HepG2 (cell line): ENCODE data around the gene CHST14. TPM values are rescaled to one million over a fixed set of nuclear protein-coding genes. Genes with fewer than 3 reads are reported as not detected.

Experiments used
- CBX5 ChIP-seq: sonication (generic); formaldehyde crosslinking; IDR thresholded peaks from 2 replicates; pipeline ENCODE4 v1.4.0; 2020; ENCODE audit warnings: missing genetic modification reagents, borderline replicate concordance
- HOXA7 ChIP-seq: sonication (generic); formaldehyde crosslinking; IDR thresholded peaks from 2 replicates; pipeline ENCODE4 v1.8.1; 2022; ENCODE audit warnings: mild to moderate bottlenecking, missing genetic modification reagents, moderate library complexity
- KDM3A ChIP-seq: IDR thresholded peaks from 2 replicates; pipeline ENCODE4 v1.6.1; 2018; ENCODE audit warnings: low read depth, missing compliant biosample characterization
- LCORL ChIP-seq, 2 experiments: fragments of 450-650 bp in 1 of 2; sonication (generic) in 1 of 2; formaldehyde crosslinking in 1 of 2; IDR thresholded peaks; 2 replicates each; pipeline versions ENCODE4 v1.5.0 to v1.6.1; 2017 to 2020; ENCODE audit warnings: antibody characterized with exemption in 1 of 2, missing genetic modification reagents in 1 of 2
- MTA1 ChIP-seq: sonication (generic); formaldehyde crosslinking; IDR thresholded peaks from 2 replicates; pipeline ENCODE4 v1.4.0; 2020; ENCODE audit warnings: missing genetic modification reagents, mild to moderate bottlenecking, borderline replicate concordance
- MYC ChIP-seq: sonication (generic); formaldehyde crosslinking; IDR thresholded peaks from 2 replicates; pipeline ENCODE4 v1.9.0; 2021; ENCODE audit warnings: missing genetic modification reagents, borderline replicate concordance
- SNAI1 ChIP-seq: sonication (generic); formaldehyde crosslinking; IDR thresholded peaks from 2 replicates; pipeline ENCODE4 v1.5.0; 2020; ENCODE audit warnings: mild to moderate bottlenecking, missing genetic modification reagents, borderline replicate concordance
- ZBTB7A ChIP-seq: sonication (generic); formaldehyde crosslinking; IDR thresholded peaks from 2 replicates; pipeline ENCODE4 v1.8.0; 2022; ENCODE audit warnings: mild to moderate bottlenecking, missing genetic modification reagents
- ZNF33A ChIP-seq: sonication (generic); formaldehyde crosslinking; IDR thresholded peaks from 2 replicates; pipeline ENCODE4 v1.5.1; 2020; ENCODE audit warnings: missing genetic modification reagents, mild to moderate bottlenecking, moderate library complexity, borderline replicate concordance
- ZNF441 ChIP-seq: sonication (generic); formaldehyde crosslinking; IDR thresholded peaks from 2 replicates; pipeline ENCODE4 v1.7.0; 2021; ENCODE audit warnings: missing genetic modification reagents, borderline replicate concordance
- ZNF530 ChIP-seq: sonication (generic); formaldehyde crosslinking; IDR thresholded peaks from 2 replicates; pipeline ENCODE4 v1.5.0; 2020; ENCODE audit warnings: low read depth, mild to moderate bottlenecking, missing genetic modification reagents
- ZNF549 ChIP-seq: sonication (generic); formaldehyde crosslinking; IDR thresholded peaks from 2 replicates; pipeline ENCODE4 v1.5.0; 2020; ENCODE audit warnings: missing genetic modification reagents
- ZNF577 ChIP-seq: sonication (generic); formaldehyde crosslinking; IDR thresholded peaks from 2 replicates; pipeline ENCODE4 v1.4.0; 2020; ENCODE audit warnings: mild to moderate bottlenecking, low read depth, missing genetic modification reagents, borderline replicate concordance
- polyA plus RNA-seq, 8 experiments: library from polyadenylated mRNA; depleted of rRNA in 3 of 8; stranded (reverse) in 7 of 8; unstranded in 1 of 8; fragments of >200 nt; fragmentation: Illumina TruSeq in 4 of 8; extraction: Trizol in 4 of 8; gene quantifications; 2 replicates each; pipeline versions ENCODE4 v1.2.1 to v1.2.3, GENCODE V29; 2011 to 2016; ENCODE audit warnings: low read depth in 4 of 8, missing spikeins in 1 of 8, mixed read lengths in 1 of 8; ENCODE audit not compliant: insufficient read depth in 1 of 8
- total RNA-seq, 5 experiments: library from RNA; depleted of rRNA; stranded (reverse); fragments of >200 nt; fragmentation: Illumina TruSeq; extraction: Trizol; gene quantifications; 2 replicates each; pipeline ENCODE4 v1.2.3, GENCODE V29; 2016; ENCODE audit warnings: low read depth in 1 of 5
- TF ChIP-seq, protein P1 (sequence below): sonication (generic); formaldehyde crosslinking; IDR thresholded peaks from 2 replicates; pipeline ENCODE4 v1.4.0; 2020; ENCODE audit warnings: missing genetic modification reagents
- TF ChIP-seq, protein P2 (sequence below): sonication (generic); formaldehyde crosslinking; conservative IDR thresholded peaks from 2 replicates; pipeline ENCODE4 v1.4.0; 2020; ENCODE audit warnings: mild to moderate bottlenecking, missing genetic modification reagents, moderate library complexity
- TF ChIP-seq, protein P3 (sequence below): sonication (generic); formaldehyde crosslinking; IDR thresholded peaks from 2 replicates; pipeline ENCODE4 v1.8.0; 2022; ENCODE audit warnings: missing genetic modification reagents, mild to moderate bottlenecking, borderline replicate concordance
- TF ChIP-seq, protein P4 (sequence below): sonication (generic); formaldehyde crosslinking; IDR thresholded peaks from 2 replicates; pipeline ENCODE4 v1.4.0; 2020; ENCODE audit warnings: mild to moderate bottlenecking, missing genetic modification reagents, borderline replicate concordance
- TF ChIP-seq, protein P5 (sequence below): sonication (generic); formaldehyde crosslinking; conservative IDR thresholded peaks from 2 replicates; pipeline ENCODE4 v1.8.0; 2022; ENCODE audit warnings: mild to moderate bottlenecking, moderate library complexity, missing genetic modification reagents
- TF ChIP-seq, protein P6 (sequence below): IDR thresholded peaks from 2 replicates; pipeline ENCODE4 v1.6.1; 2016

CHST14 gene
- total and polyA plus RNA-seq, 2 of the 13 experiments (the other 11 are each of a cell fraction or from before 2014, with no cell fraction given), result 8.9 to 12.4 TPM

DNA sequence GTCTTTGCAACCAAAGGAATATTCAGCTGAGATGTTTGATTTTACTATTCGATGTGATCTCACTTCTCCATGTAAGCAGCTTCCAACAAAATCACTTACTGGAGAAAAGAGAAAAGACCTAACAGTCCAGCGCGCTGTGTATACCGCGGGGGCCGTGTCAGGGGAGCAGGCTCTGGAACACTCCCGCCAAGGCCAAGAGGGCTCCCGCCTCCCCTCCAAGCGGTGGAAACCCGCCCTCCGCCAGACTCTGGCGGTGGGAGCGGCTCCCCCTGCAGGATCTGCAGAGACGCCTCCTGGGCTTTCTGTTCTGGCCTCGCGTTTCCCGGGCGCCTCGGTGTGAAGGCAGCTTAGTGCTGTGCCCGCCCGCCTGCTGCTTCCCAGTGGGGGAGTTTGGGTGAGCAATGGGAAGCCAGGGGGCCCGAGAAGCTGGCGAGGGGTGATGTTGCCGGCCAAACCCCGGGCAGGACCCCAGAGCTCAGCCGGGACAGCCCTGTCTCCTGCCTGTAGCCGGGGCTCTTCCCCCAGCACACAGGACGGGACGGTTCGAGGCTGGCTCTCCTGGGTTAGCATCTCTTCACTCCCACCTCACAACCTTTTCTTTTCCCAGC is 36.3 kb downstream of the CHST14 start (continued):
- TF ChIP-seq MYC (CRISPR knock-in tag), result peak; percentile 42; the same call in 1 of the 2 replicates
- TF ChIP-seq, protein P1, sequence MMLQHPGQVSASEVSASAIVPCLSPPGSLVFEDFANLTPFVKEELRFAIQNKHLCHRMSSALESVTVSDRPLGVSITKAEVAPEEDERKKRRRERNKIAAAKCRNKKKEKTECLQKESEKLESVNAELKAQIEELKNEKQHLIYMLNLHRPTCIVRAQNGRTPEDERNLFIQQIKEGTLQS (CRISPR knock-in tag), result no peak
- no peak for TF ChIP-seq LCORL (IDR thresholded peaks at IDR 0.05)
- TF ChIP-seq LCORL (CRISPR knock-in tag; IDR thresholded peaks at IDR 0.05), result peak; percentile 83
- TF ChIP-seq KDM3A (CRISPR knock-in tag), result no peak
- no peak for TF ChIP-seq CBX5
- TF ChIP-seq, protein P2, sequence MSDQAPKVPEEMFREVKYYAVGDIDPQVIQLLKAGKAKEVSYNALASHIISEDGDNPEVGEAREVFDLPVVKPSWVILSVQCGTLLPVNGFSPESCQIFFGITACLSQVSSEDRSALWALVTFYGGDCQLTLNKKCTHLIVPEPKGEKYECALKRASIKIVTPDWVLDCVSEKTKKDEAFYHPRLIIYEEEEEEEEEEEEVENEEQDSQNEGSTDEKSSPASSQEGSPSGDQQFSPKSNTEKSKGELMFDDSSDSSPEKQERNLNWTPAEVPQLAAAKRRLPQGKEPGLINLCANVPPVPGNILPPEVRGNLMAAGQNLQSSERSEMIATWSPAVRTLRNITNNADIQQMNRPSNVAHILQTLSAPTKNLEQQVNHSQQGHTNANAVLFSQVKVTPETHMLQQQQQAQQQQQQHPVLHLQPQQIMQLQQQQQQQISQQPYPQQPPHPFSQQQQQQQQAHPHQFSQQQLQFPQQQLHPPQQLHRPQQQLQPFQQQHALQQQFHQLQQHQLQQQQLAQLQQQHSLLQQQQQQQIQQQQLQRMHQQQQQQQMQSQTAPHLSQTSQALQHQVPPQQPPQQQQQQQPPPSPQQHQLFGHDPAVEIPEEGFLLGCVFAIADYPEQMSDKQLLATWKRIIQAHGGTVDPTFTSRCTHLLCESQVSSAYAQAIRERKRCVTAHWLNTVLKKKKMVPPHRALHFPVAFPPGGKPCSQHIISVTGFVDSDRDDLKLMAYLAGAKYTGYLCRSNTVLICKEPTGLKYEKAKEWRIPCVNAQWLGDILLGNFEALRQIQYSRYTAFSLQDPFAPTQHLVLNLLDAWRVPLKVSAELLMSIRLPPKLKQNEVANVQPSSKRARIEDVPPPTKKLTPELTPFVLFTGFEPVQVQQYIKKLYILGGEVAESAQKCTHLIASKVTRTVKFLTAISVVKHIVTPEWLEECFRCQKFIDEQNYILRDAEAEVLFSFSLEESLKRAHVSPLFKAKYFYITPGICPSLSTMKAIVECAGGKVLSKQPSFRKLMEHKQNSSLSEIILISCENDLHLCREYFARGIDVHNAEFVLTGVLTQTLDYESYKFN (CRISPR knock-in tag), result peak; percentile 41; the same call in 1 of the 2 replicates
- TF ChIP-seq ZBTB7A (CRISPR knock-in tag), result no peak
- TF ChIP-seq SNAI1, result no peak
- no peak for TF ChIP-seq HOXA7
- TF ChIP-seq, protein P3, sequence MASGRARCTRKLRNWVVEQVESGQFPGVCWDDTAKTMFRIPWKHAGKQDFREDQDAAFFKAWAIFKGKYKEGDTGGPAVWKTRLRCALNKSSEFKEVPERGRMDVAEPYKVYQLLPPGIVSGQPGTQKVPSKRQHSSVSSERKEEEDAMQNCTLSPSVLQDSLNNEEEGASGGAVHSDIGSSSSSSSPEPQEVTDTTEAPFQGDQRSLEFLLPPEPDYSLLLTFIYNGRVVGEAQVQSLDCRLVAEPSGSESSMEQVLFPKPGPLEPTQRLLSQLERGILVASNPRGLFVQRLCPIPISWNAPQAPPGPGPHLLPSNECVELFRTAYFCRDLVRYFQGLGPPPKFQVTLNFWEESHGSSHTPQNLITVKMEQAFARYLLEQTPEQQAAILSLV (CRISPR knock-in tag), result no peak
- TF ChIP-seq, protein P4, sequence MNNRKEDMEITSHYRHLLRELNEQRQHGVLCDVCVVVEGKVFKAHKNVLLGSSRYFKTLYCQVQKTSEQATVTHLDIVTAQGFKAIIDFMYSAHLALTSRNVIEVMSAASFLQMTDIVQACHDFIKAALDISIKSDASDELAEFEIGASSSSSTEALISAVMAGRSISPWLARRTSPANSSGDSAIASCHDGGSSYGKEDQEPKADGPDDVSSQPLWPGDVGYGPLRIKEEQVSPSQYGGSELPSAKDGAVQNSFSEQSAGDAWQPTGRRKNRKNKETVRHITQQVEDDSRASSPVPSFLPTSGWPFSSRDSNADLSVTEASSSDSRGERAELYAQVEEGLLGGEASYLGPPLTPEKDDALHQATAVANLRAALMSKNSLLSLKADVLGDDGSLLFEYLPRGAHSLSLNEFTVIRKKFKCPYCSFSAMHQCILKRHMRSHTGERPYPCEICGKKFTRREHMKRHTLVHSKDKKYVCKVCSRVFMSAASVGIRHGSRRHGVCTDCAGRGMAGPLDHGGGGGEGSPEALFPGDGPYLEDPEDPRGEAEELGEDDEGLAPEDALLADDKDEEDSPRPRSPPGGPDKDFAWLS, result no peak
- TF ChIP-seq ZNF441 (CRISPR knock-in tag), result no peak
- no peak for TF ChIP-seq ZNF577 (CRISPR knock-in tag)
- TF ChIP-seq ZNF549, result no peak
- peak; percentile 39; the same call in 1 of the 2 replicates for TF ChIP-seq MTA1 (CRISPR knock-in tag)
- TF ChIP-seq, protein P5, sequence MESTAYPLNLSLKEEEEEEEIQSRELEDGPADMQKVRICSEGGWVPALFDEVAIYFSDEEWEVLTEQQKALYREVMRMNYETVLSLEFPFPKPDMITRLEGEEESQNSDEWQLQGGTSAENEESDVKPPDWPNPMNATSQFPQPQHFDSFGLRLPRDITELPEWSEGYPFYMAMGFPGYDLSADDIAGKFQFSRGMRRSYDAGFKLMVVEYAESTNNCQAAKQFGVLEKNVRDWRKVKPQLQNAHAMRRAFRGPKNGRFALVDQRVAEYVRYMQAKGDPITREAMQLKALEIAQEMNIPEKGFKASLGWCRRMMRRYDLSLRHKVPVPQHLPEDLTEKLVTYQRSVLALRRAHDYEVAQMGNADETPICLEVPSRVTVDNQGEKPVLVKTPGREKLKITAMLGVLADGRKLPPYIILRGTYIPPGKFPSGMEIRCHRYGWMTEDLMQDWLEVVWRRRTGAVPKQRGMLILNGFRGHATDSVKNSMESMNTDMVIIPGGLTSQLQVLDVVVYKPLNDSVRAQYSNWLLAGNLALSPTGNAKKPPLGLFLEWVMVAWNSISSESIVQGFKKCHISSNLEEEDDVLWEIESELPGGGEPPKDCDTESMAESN (CRISPR knock-in tag), result peak; percentile 48; the same call in 1 of the 2 replicates
- no peak for TF ChIP-seq ZNF33A (CRISPR knock-in tag)
- no peak for TF ChIP-seq ZNF530 (CRISPR knock-in tag)
- TF ChIP-seq, protein P6, sequence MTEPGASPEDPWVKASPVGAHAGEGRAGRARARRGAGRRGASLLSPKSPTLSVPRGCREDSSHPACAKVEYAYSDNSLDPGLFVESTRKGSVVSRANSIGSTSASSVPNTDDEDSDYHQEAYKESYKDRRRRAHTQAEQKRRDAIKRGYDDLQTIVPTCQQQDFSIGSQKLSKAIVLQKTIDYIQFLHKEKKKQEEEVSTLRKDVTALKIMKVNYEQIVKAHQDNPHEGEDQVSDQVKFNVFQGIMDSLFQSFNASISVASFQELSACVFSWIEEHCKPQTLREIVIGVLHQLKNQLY (CRISPR knock-in tag), result 0 out of 2 replicates have a peak, but pooled peaks have one; percentile 18
